HG03196 (cell line): ENCODE measurements around the gene COQ8B.
"Not testable (repeated sequence)": the region's sequence is repeated elsewhere in the genome, so short reads cannot be mapped to it uniquely, and the experiment has no call there.

ENCODE experiments used
- ATAC-seq: cut with Tn5 transposase; IDR thresholded peaks from one replicate; pipeline ENCODE4 v1.9.1; 2021; ENCODE audit not compliant: unreplicated experiment

COQ8B gene

DNA sequence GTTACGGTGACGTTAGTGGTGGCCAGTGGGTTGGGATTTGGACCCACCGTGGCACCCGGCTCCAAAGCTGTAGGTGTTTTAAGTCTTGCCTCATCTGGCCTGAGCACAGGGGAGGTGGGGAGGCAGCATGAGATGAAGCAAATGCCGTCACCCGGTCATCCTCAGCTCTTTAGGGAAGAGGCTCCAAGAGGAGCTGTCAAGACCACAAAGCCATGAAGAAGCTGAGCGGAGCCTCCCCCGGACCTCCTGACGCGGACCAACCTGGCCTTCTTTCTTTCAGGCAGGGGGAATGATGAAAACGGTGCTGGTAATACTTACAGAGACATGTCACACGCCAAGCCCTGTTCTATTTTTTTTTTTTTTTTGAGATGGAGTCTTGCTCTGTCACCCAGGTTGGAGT lies 26.2 kb upstream of the COQ8B start:
- ATAC-seq, result no peak

- no peak for ATAC-seq
Observed at GRCh38 chr19:40742477-40742876, 25.8 kb upstream of the COQ8B start.

- ATAC-seq, result no peak
Observed at GRCh38 chr19:40741527-40742390, 25.1 kb upstream of the COQ8B start.

- no peak for ATAC-seq
Observed at GRCh38 chr19:40740747-40741146, 24.1 kb upstream of the COQ8B start.

GRCh38 chr19:40739871-40740703 lies 23.4 kb upstream of the COQ8B start:
- ATAC-seq, result no peak

DNA sequence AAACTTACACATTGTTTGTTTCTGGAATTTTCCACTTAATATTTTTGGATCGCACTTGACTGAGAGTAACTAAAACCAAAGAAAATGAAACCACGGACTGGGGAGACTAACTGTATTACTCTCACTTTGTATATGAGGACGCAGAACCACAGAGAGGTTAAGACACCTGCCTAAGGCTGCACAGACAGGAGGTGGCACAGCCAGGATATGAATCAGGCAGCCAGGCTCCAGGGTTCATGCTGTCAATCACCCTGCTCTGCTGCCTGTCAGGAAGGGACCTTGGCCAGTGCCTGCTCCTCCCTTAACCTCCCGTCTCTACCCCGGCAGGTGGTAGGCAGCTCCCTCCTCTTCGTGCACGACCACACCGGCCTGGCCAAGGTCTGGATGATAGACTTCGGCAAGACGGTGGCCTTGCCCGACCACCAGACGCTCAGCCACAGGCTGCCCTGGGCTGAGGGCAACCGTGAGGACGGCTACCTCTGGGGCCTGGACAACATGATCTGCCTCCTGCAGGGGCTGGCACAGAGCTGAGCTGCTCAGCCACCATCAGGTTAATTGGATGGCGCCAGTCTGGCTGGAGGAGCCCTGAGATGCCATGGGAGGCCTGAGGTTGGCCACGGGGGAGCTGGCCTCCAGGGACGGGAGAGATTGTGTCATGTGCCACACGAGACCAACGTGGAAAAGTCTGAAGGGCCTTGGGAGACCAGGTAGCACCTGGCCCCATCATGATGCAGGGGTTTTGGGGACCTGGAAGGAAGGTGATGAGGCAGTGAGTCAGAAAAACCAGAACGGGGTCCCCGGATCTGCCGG lies 22.5 kb upstream of the COQ8B start:
- no peak for ATAC-seq

DNA sequence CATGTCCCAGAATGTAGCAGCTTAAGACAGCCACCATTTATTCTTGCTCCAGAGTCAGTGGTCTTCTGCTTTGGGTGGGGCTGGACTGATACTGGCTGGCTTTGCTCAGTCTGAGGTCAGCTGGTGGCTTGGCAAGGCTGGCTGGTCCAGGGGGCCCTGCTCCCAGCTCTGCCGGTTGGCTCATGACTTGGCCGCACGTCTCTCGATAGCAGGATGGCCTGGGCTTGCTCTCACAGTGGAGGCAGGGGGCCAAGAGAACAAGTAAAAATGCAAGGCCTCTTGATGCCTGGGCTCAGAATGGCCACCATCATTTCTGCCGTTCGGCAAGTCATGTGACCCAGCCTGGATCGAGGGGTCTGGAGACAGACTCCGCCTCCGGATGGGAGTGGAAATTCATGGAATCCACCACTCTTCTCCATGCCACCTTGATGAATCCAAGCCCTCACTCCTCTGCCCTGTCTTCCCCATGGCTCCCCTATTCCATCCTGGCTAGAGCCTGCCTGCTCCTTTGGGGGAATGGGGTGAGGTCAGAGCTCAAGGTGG lies 20.5 kb upstream of the COQ8B start:
- no peak for ATAC-seq

DNA sequence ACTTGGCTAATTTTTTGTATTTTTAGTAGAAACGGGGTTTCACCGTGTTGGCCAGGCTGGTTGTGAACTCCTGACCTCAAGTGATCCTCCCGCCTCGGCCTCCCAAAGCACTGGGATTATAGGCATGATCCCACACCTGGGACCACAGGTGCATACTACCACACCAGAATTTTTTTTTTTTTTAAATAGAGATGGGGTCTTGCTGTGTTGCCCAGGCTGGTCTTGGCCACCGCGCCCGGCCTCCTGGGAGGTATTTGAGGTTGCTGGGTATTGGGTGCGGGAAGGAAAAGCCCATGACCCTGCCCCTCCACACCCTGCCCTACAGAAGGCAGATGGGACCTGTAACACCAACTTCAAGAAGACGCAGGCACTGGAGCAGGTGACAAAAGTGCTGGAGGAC lies 20.0 kb upstream of the COQ8B start:
- no peak for ATAC-seq

- no peak for ATAC-seq
Observed at GRCh38 chr19:40735013-40735771, 18.5 kb upstream of the COQ8B start.

DNA sequence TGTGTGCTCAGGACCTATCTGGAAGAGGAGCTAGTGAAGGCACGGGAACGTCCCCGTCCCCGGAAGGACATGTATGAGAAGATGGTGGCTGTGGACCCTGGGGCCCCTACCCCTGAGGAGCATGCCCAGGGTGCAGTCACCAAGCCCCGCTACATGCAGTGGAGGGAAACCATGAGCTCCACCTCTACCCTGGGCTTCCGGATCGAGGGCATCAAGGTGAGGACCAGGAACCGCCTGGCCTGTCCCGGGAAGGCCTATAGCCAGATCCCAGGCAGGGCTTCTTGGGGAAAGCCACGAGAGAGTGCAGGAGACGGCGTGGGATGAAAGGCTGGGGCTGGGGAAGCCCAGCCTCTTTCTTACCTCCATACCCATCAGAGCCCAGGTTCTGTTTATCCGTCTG lies 16.5 kb upstream of the COQ8B start:
- ATAC-seq, result no peak

DNA sequence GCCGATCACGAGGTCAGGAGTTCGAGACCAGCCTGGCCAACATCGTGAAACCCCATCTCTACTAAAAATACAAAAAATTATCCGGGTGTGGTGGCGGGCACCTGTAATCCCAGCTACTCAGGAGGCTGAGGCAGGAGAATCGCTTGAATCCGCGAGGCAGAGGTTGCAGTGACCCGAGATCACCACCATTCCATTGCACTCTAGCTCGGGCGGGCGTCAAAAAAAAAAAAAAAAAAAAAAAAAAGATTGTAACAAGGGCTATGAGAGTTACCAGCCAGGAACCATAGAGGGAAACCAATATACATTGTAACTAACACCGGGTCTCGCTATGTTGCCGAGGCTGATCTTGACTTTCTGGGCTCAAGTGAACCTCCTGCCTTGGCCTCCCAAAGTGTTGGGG lies 15.6 kb upstream of the COQ8B start:
- not testable (repeated sequence) for ATAC-seq

DNA sequence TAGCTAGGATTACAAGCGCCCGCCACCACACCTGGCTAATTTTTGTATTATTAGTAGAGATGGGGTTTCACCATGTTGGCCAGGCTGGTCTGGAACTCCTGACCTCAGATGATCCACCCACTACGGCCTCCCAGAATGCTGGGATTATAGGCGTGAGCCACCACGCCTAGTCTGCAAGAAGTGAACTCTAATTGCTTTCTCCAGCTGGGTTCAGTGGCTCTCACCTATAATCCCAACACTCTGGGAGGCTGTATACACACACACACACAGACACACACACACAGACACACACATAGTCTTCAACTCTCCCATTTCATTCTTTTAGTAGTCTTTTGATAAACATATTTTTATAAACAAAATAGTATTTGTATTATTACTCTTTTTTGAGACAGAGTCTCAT lies 13.4 kb upstream of the COQ8B start:
- not testable (repeated sequence) for ATAC-seq

GRCh38 chr19:40726279-40726678 lies 9.6 kb upstream of the COQ8B start:
- ATAC-seq, result no peak

- no peak for ATAC-seq
Observed at GRCh38 chr19:40724855-40725254, 8.2 kb upstream of the COQ8B start.

GRCh38 chr19:40724315-40724714 lies 7.6 kb upstream of the COQ8B start:
- no peak for ATAC-seq

GRCh38 chr19:40723661-40724254 lies 7.1 kb upstream of the COQ8B start:
- ATAC-seq, result no peak

- no peak for ATAC-seq
Observed at GRCh38 chr19:40721936-40722661, 5.4 kb upstream of the COQ8B start.

- ATAC-seq, result no peak
Observed at GRCh38 chr19:40721140-40721486, 4.4 kb upstream of the COQ8B start.

- ATAC-seq, result no peak
Observed at GRCh38 chr19:40719414-40719894, 2.8 kb upstream of the COQ8B start.
